Activated T-helper 9 cell treated with anti-CD3 and anti-CD28 coated beads, Interleukin-2, amount 50 U/mL, for 16 hours (primary cell): ENCODE data around the gene ESPN.
"Not testable (repeated sequence)": the region's sequence is repeated elsewhere in the genome, so short reads cannot be mapped to it uniquely, and the experiment has no call there.

Source experiments
- DNase-seq: peaks from one replicate; pipeline ENCODE4 v3.0.0-alpha.2; 2020; ENCODE audit warnings: low read depth

Gene ESPN, protein sequence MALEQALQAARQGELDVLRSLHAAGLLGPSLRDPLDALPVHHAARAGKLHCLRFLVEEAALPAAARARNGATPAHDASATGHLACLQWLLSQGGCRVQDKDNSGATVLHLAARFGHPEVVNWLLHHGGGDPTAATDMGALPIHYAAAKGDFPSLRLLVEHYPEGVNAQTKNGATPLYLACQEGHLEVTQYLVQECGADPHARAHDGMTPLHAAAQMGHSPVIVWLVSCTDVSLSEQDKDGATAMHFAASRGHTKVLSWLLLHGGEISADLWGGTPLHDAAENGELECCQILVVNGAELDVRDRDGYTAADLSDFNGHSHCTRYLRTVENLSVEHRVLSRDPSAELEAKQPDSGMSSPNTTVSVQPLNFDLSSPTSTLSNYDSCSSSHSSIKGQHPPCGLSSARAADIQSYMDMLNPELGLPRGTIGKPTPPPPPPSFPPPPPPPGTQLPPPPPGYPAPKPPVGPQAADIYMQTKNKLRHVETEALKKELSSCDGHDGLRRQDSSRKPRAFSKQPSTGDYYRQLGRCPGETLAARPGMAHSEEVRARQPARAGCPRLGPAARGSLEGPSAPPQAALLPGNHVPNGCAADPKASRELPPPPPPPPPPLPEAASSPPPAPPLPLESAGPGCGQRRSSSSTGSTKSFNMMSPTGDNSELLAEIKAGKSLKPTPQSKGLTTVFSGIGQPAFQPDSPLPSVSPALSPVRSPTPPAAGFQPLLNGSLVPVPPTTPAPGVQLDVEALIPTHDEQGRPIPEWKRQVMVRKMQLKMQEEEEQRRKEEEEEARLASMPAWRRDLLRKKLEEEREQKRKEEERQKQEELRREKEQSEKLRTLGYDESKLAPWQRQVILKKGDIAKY

GRCh38 chr1:6424619-6425593 lies at the start of gene ESPN:
Gene ESPN, plus strand, starts transcription at chr1:6424776. Its CDS starts 180 bp downstream, at chr1:6424956.
- DNase-seq, result no peak

DNA sequence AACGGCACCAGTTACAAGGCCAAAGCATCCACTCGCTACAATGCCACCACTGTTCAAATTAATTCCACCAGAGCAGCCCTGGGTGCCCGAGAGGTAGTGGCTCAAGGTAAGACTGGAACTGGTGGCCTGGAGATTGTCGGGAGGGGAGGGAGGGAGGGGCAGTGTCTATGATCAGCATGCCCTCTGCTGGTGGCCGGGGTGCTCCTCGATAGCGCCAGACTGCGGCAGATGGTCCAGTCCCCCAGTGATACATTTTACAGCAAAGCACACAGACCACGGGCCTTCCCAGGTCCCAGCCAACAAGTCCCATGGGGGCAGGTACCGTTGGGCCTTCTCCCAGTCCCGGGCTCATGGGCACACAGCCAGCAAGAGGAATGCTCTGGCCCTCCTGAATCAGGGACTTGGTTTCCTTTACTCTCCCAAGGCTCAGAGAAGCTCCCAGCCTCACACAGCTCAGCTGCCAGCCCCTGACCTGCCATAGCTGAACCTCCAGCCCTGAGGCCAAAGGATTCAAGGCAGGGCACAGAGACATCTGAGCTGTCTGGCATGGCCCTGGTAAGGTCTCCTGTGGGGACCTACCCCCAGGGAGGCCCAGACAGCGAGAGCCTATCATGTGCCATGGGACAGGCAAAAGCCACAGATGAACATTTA lies 46.4 kb upstream of the ESPN start:
- no peak for DNase-seq

GRCh38 chr1:6380037-6380436 lies 44.5 kb upstream of the ESPN start:
- DNase-seq, result no peak

DNA sequence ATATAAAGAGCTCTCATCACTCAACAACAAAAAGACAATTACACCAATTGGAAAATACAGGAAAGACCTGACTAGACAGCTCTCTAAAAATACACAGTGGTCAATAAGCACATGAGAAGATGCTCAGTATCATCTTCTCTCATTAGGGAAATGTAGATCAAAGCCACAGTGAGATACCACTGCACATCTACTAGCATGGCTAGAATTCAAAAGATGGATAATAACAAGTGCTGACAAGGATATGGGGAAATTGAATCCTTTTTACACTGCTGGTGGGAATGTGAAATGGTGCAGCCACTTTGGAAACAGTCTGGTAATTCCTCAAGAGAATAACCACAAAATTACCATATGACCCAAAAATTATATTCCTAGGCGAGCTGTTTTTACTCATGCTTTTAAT lies 40.4 kb upstream of the ESPN start:
- no peak for DNase-seq

DNA sequence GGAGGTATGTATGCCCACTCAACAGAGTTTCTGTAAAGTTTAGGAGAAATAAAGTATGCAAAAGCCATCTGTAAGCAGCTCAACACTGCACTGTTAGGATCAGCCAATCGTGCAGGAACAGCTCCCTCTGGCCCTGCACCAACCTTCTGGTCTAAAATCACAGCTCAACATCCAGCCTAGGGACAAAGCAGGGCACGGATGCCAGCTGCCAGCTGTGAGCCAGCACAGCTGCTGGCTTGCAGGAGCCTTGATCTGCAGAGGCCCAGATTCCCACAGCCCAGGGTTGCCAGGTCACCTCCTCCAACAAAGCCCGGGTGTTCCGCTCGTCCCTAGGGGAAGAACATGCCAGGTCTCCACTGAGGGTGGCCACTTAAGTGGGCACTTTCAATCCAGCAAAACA lies 39.6 kb upstream of the ESPN start:
- DNase-seq, result no peak

DNA sequence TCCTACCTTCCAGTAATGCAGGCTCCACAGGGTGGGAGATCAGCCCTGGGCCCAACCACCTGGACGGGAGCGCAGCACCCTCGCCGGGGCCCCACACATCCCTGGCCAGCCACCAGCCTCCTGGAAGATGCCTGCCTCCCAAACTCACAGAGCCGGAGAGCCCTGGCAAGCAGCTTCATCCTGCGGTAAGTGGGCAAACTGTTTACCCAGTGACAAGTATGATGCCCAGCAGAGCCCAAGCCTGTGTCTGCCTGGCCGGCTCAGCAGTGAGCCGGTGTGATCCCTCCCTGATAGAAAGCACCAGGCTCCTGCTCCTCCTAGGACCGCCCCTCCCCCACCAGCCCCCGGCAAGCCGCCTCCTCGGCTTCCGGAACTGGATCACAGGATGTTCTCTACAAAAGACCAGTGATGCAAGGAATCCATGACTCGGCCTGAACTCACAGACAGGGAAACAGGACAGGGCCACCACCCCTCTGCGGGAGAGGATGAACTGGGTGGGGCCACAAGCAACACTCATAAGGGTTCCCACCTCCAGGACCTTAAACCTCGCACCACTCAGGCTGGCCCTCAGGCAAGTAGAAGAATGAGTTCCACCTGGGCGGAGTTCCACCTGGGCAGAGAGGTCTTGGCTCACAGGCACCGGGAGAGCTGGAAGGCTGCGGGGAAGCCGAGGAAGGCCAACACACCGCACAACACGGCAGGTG lies 38.9 kb upstream of the ESPN start:
- no peak for DNase-seq

DNA sequence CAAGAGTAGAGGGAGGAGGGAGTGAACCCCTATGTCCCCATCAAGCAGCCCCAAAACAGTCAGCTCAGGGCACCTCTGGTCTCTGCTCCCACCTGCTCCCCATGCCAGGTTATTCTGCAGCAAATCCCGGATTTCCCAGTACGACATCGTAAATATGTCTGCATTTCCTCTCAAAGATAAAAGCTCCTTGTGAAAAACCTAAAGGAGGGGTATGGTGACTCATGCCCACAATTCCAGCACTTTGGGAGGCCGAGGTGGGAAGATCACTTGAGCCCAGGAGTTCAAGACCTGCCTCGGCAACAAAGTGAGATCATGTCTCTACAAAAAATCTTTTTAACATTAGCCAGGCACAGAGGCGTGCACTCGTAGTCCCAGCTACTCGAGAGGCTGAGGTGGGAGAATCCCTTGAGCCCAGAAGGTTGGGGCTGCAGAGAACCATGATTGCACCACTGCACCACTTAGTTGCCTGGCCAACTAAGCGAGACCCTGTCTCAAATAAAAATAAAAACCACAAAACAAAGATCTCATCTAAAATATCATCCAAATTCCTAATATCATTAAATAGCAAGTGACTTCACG lies 38.1 kb upstream of the ESPN start:
- DNase-seq, result no peak

GRCh38 chr1:6389971-6390370 lies 34.6 kb upstream of the ESPN start:
- DNase-seq, result no peak

DNA sequence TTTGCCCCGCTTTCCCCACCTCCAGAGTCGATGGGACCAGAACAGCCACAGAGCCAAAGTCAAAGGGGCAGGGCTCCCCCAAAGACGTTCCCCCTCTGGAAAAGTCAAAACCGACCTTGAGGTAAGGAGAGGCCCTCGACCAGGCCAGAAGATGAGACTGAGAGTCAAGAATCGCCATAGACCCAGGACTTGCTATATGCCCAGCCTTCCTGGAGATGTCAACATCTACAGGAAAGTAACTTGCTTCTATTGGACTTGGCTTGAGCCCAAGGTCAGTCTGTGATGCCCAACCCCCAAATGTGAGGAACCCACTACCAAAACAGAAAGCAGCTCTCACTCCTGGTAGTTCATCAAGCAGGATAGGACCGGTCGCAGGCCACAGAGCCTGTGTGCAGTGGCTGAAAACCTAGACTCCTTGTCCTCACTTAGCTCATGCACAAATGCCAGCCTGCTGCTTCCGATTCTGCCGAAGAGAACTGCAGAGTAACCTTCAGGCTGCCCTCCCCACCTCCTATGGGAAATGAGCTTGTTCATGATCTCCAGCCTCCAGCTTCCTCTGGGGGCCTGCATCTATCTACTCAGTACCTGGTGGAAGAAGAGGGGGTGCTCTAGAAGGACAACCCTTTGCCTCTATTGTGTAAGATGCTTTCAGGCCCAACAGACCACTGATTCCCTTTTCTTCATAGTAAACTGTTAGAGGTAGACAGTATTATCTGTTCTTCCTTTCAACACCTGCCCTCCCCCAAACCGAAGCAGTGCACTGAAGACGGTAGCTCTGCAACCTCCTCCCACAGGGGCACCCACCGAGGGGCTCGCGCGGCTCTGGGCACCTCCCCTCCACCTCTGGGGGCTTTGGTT lies 32.4 kb upstream of the ESPN start:
- DNase-seq, result no peak

DNA sequence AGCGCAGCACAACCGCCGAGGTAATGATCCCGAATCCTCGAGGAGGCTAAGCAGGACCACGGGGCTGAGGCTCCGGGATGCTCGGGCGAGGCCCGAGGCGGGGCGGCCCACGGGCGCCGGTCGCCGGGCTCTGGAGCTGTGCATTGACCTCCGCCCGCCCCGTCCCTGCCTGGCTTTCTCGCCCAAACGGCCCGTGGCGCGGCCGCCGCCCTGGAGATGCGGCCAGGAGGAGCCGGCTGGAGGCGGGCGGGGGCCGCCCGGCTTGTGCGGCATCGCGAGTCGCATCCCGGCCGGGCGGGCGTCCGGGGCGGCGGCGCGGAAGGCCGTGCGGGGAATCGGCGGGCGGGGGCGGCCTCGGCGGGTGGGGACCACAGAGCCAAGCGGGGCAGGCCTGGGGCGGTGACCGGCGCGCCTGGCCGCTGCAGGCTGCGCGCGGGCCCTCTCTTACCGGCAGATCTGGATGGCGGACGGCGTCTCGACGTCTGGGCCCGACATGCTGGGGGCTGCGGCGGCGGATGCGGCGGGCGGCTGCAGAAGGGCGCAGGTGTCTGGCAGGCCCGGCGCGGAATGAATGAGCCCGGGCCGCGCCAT lies 31.7 kb upstream of the ESPN start:
- DNase-seq, result no peak

DNA sequence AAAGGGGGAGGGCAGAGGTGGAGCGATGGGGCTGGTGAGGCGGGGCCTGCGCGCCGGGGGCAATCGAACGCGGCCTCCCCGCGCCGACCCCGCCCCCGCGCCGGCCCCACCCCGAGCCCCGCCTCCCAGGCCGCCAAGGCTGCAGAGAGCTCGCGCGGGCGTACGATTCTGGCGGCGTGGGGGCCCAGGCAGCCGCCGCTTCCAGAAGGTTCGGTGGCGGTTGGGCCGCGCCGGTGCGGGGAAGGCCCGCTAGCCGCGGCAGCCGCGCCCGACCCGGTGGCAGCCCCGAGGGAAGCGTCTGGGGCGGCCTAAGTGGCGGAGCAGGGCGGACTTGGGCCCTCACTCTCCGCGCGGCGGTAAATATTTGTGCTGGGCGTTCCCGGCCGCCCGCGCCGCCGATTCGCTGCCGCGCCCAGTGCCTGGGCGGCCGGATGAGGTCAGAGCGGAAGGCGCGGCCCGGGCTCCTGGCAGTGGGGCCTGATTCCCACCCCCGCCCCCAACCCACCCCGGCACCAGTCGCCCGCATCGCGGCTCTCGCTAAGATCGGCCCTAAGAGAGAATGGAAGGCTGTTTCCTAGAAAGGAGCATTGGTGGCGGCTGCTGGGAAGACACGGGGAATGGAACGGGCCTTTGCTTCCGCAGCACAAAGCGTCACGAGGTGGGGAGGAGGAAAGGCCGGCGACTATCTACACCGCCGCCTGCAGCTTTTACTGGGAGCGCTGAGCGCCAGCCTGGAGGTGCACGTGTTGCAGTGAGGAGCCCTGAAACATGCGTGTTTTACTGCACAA lies 31.0 kb upstream of the ESPN start, which contains the start of gene ACOT7:
Gene ACOT7, minus strand, starts transcription at position 368 of the 788 bp plus-strand sequence. CDS start 368 bp downstream, outside the sequence.
- peak; percentile 88 for DNase-seq

GRCh38 chr1:6395130-6395529 lies 29.4 kb upstream of the ESPN start:
- not testable (repeated sequence) for DNase-seq

GRCh38 chr1:6395781-6396244 lies 28.8 kb upstream of the ESPN start:
- not testable (repeated sequence) for DNase-seq

DNA sequence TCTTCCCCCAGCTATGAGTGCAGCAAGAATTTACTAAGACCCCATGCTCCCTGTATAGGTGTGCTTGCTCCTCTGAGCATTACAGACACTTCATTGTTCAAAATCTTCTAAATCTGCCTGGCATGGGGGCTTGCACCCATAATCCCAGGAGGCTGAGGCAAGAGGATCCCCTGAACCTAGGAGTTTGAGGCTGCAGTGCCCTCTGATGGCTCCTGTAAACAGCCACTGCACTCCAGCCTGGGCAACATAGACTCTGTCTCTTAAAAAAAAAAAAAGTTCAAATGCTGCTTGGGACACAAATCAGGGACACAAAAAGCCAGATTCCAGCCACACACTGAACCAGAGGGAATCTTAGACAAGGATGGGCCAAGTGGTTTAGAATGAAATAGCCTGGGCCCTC lies 27.6 kb upstream of the ESPN start:
- no peak for DNase-seq

DNA sequence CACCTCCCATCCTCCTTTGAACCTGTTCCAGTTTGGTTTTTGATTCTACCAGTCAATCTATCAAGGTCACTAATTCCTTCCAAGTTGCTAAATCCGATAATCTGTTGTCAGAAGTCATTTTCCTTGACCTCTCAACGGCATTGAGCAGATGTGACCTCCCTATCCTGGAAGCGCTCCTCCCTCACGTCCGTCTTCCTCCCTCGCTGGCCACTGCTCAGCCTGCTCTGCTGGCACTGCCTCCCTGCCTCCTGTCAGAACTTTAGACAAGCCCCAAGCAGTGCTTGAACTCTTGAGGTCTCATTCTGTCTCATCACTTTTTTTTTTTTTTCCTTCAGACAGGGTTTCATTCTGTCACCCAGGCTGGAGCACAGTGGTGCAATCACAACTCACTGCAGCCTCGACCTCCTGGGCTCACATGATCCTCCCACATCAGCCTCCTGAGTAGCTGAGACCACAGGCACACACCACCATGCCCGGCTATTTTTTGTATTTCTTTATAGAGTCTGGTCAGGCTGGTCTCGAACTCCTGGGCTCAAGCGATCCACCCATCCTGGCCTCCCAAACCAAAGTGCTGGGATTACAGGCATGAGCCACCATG lies 26.6 kb upstream of the ESPN start:
- no peak for DNase-seq

DNA sequence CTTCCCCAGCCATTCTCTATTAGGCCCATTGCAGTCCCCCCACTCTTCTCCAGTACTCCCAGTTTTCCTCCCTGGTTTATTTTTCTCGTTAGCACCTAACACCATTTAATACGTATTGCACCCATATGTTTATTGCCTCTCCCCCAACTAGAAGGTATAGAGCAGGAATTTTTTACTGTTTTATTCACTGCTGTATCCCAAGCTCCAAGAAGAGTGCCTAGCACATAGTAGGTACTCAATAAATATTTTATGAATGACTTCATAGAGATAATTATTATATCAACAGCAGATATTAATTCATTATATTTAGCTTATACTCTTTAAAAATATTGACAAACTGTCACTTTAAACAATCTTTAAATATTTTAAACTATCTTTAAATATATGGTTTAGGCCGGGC lies 25.3 kb upstream of the ESPN start:
- DNase-seq, result no peak

GRCh38 chr1:6401673-6402072 lies 22.9 kb upstream of the ESPN start:
- no peak for DNase-seq

- no peak for DNase-seq
These were observed 16.6 kb upstream of the ESPN start for GRCh38 chr1:6408023-6408422.
